SK-N-SH (cell line): ENCODE measurements around the gene TSPAN3. TPM values are rescaled to one million over a fixed set of nuclear protein-coding genes. Genes with fewer than 3 reads are reported as not detected.

Experiments
- CTCF ChIA-PET: fragments of 300-600, 350-600 bp; formaldehyde crosslinking; extraction: SDS; loops from one replicate; lab custom pipeline; 2021; lab: Yijun Ruan, JAX
- POLR2A ChIA-PET: fragments of 350-600 bp; sonication (Branson Sonifier 250); formaldehyde crosslinking; extraction: SDS; loops from one replicate; lab custom pipeline; 2020; ENCODE audit warnings: antibody characterized with exemption, inconsistent platforms; lab: Yijun Ruan, JAX
- DNase-seq: peaks from one replicate; pipeline ENCODE4 v3.0.0; 2012
- H2AFZ ChIP-seq: fragments of 200-600 bp; sonication (generic); 2 replicates; pipeline ENCODE4 v1.8.1; 2016; ENCODE audit warnings: antibody characterized with exemption, mild to moderate bottlenecking, low read depth
- H3F3A ChIP-seq: fragments of 200-600 bp; sonication (generic); replicated peaks from 2 replicates; pipeline ENCODE3; 2016; ENCODE audit warnings: antibody characterized with exemption, mild to moderate bottlenecking; ENCODE audit not compliant: insufficient read depth
- H3K27ac ChIP-seq, 2 experiments: fragments of 200-500 bp in 1 of 2; fragments of 200-600 bp in 1 of 2; sonication (Bioruptor generic) in 1 of 2; sonication (generic), shearing (Covaris generic) in 1 of 2; 2 replicates each; pipeline versions ENCODE4 v1.5.1 to v1.6.1; 2014 to 2016; ENCODE audit warnings: low read depth in 2 of 2, inconsistent platforms in 1 of 2, low read length in 1 of 2, mild to moderate bottlenecking in 1 of 2, mixed read lengths in 1 of 2
- H3K27me3 ChIP-seq: fragments of 200-600 bp; sonication (generic), shearing (Covaris generic); 2 replicates; pipeline ENCODE4 v1.6.1; 2016; ENCODE audit warnings: mixed run types; ENCODE audit not compliant: insufficient read depth
- H3K36me3 ChIP-seq, 2 experiments: fragments of 200-500 bp in 1 of 2; fragments of 200-600 bp in 1 of 2; sonication (Bioruptor generic) in 1 of 2; sonication (generic) in 1 of 2; replicated peaks in 1 of 2; 2 replicates each; pipeline versions ENCODE3 to v1.5.1; 2014 to 2016; ENCODE audit warnings: low read length in 1 of 2, mild to moderate bottlenecking in 1 of 2; ENCODE audit not compliant: insufficient read depth in 2 of 2, control insufficient read depth in 1 of 2
- H3K4me1 ChIP-seq, 2 experiments: fragments of 200-500 bp in 1 of 2; fragments of 200-600 bp in 1 of 2; sonication (Bioruptor generic) in 1 of 2; sonication (generic), shearing (Covaris generic) in 1 of 2; 2 replicates each; pipeline versions ENCODE4 v1.5.1 to v1.6.1; 2014 to 2016; ENCODE audit warnings: low read depth in 1 of 2, low read length in 1 of 2, mixed run types in 1 of 2; ENCODE audit not compliant: insufficient read depth in 2 of 2, control insufficient read depth in 1 of 2
- H3K4me2 ChIP-seq: fragments of 200-600 bp; sonication (generic), shearing (Covaris generic); 2 replicates; pipeline ENCODE4 v1.6.1; 2017; ENCODE audit warnings: mixed run types
- H3K4me3 ChIP-seq, 2 experiments: fragments of 200-500 bp in 1 of 2; fragments of 200-600 bp in 1 of 2; sonication (Bioruptor generic) in 1 of 2; sonication (generic), shearing (Covaris generic) in 1 of 2; 2 replicates each; pipeline versions ENCODE4 v1.5.1 to v1.8.1; 2014 to 2016; ENCODE audit warnings: low read depth in 2 of 2, inconsistent platforms in 1 of 2, low read length in 1 of 2, mild to moderate bottlenecking in 1 of 2, mixed read lengths in 1 of 2, moderate library complexity in 1 of 2
- H3K79me2 ChIP-seq: fragments of 200-600 bp; sonication (generic); 2 replicates; pipeline ENCODE4 v1.8.1; 2017; ENCODE audit warnings: mild to moderate bottlenecking; ENCODE audit not compliant: insufficient read depth
- H3K9ac ChIP-seq: fragments of 200-600 bp; sonication (generic); 2 replicates; pipeline ENCODE4 v1.6.1; 2017; ENCODE audit warnings: mixed run types
- H3K9me2 ChIP-seq: fragments of 200-600 bp; sonication (generic); 2 replicates; pipeline ENCODE4 v1.6.1; 2017; ENCODE audit warnings: mixed run types
- H3K9me3 ChIP-seq: fragments of 200-600 bp; sonication (generic); 2 replicates; pipeline ENCODE4 v1.6.1; 2017; ENCODE audit warnings: mixed run types, mild to moderate bottlenecking, moderate library complexity
- H4K20me1 ChIP-seq: fragments of 200-600 bp; sonication (generic); 2 replicates; pipeline ENCODE4 v1.6.1; 2017; ENCODE audit warnings: mild to moderate bottlenecking, mixed run types; ENCODE audit not compliant: insufficient read depth
- EP300 ChIP-seq, 2 experiments: IDR thresholded peaks; 2 replicates each; pipeline versions ENCODE4 v1.4.0 to v1.6.1; 2012; ENCODE audit warnings: borderline replicate concordance in 1 of 2, low read depth in 1 of 2, low read length in 1 of 2
- EZH2phosphoT487 ChIP-seq: fragments of 200-600 bp; sonication (generic); IDR thresholded peaks from 2 replicates; pipeline ENCODE4 v1.6.1; 2017; ENCODE audit warnings: low read depth, mixed run types, mild to moderate bottlenecking, antibody characterized with exemption, moderate library complexity, borderline replicate concordance
- FOSL2 ChIP-seq: IDR thresholded peaks from 2 replicates; pipeline ENCODE4 v1.4.0; 2012; ENCODE audit warnings: low read depth, mild to moderate bottlenecking, moderate library complexity, borderline replicate concordance
- GABPA ChIP-seq: IDR thresholded peaks from 2 replicates; pipeline ENCODE4 v1.4.0; 2012; ENCODE audit warnings: low read depth, mild to moderate bottlenecking
- MEF2A ChIP-seq: IDR thresholded peaks from 2 replicates; pipeline ENCODE4 v1.4.0; 2012; ENCODE audit warnings: low read depth, borderline replicate concordance
- NRF1 ChIP-seq: IDR thresholded peaks from 2 replicates; pipeline ENCODE4 v1.6.1; 2012; ENCODE audit warnings: low read depth, mild to moderate bottlenecking, low read length
- RAD21 ChIP-seq: IDR thresholded peaks from 2 replicates; pipeline ENCODE4 v1.6.1; 2012; ENCODE audit warnings: mild to moderate bottlenecking, low read length
- RCOR1 ChIP-seq: fragments of 150-350 bp; IDR thresholded peaks from 2 replicates; pipeline ENCODE4 v1.6.1; 2017; ENCODE audit warnings: antibody characterized with exemption, low read length
- RFX5 ChIP-seq: IDR thresholded peaks from 2 replicates; pipeline ENCODE4 v1.6.1; 2012; ENCODE audit warnings: mild to moderate bottlenecking, improper control_type of control experiment, low read length
- RXRA ChIP-seq: IDR thresholded peaks from 2 replicates; pipeline ENCODE4 v1.4.0; 2012; ENCODE audit warnings: low read depth, mild to moderate bottlenecking, borderline replicate concordance
- YY1 ChIP-seq: IDR thresholded peaks from 2 replicates; pipeline ENCODE4 v1.4.0; 2012; ENCODE audit warnings: low read depth, mild to moderate bottlenecking
- WGBS: methylation state at CpG from one replicate; pipeline ENCODE4 v1.1.6; 2017; ENCODE audit warnings: low lambda C conversion rate; 5-methylcytosine and 5-hydroxymethylcytosine counted together
- polyA plus RNA-seq, 3 experiments: library from polyadenylated mRNA; depleted of rRNA; stranded (reverse); fragments of >200 nt; gene quantifications; 2 replicates each; pipeline ENCODE4 v1.2.3, GENCODE V29; 2012
- TF ChIP-seq, protein P1 (sequence below): IDR thresholded peaks from 2 replicates; pipeline ENCODE4; 2012
- TF ChIP-seq, protein P2 (sequence below): IDR thresholded peaks from 2 replicates; pipeline ENCODE4 v1.4.0; 2012; ENCODE audit warnings: low read depth, borderline replicate concordance
- TF ChIP-seq, protein P3 (sequence below): IDR thresholded peaks from 2 replicates; pipeline ENCODE4 v1.6.1; 2012; ENCODE audit warnings: mild to moderate bottlenecking, low read depth, low read length, moderate library complexity
- TF ChIP-seq, protein P4 (sequence below): IDR thresholded peaks from 2 replicates; pipeline ENCODE4 v1.4.0; 2012; ENCODE audit warnings: low read depth, borderline replicate concordance

TSPAN3 gene
- polyA plus RNA-seq, 1 of the 3 experiments (the other 2 are of a cell fraction), result 409 TPM

DNA sequence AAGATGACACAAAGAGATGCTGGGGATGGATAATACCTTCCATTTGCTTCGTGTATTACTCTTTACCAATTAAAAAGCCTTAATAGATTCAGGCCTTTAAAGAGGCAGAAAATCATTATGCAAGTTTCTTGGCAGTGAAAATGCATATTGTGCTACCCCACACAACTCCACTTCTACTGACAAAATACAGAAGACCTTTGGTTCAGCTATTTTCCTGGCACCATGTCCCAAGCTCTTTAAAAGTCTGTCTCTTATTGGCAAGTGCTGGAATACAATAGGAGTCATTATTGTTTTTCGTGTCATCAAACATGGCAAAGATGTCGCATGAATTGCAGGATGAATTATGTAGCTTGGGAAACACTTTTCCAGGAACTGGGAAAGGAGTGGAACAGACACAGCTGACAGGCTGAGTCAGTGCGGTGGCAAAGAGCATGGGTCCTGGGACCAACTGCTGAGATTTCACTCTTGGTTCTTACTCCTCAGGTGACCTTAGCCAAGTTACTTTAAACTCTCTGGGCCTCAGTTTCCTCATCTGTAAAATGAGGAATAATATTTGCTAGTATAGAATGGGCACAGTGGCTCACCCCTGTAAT lies 5.5 kb upstream of the TSPAN3 start:
- Histone ChIP-seq H3K4me3 (no peak overlapping the region), H3K9me3 (no peaks in the 10 kb centered on the region), H3K4me2 (no peak overlapping the region), H4K20me1 (no peaks in the 10 kb centered on the region), H3K36me3 (no peaks in the 10 kb centered on the region), H2AFZ (no peak overlapping the region), H3K9me2 (no peaks in the 10 kb centered on the region), H3K27ac (no peak overlapping the region), H3F3A (no peaks in the 10 kb centered on the region), H3K27me3 (no peaks in the 10 kb centered on the region), H3K9ac (no peak overlapping the region), H3K79me2 (no peaks in the 10 kb centered on the region), H3K4me1 (peaks cover 0 to 2% of the 10 kb centered on the region in 2 experiments; a peak in 1 of 4 replicates)
- POLR2A ChIA-PET, result no interaction called here
- 63% methylated on average over 4 of the region's 4 CpGs for WGBS
- CTCF ChIA-PET, result interaction anchor here (0.7 to 1.2 kb wide), 2 partner anchors 12 to 31 kb away, joined by 3 read pairs; no protein-coding TSS in a partner anchor
- DNase-seq, result no peak
- TF ChIP-seq FOSL2 (no peak), RCOR1 (no peak), EP300 (IDR thresholded peaks at IDR 0.05; ENCODE audit: borderline replicate concordance in 1 of 2, low read depth in 1 of 2, low read length in 1 of 2) (no peak), RXRA (no peak), RFX5 (no peak), YY1 (no peak), MEF2A (no peak)
- TF ChIP-seq, protein P1, sequence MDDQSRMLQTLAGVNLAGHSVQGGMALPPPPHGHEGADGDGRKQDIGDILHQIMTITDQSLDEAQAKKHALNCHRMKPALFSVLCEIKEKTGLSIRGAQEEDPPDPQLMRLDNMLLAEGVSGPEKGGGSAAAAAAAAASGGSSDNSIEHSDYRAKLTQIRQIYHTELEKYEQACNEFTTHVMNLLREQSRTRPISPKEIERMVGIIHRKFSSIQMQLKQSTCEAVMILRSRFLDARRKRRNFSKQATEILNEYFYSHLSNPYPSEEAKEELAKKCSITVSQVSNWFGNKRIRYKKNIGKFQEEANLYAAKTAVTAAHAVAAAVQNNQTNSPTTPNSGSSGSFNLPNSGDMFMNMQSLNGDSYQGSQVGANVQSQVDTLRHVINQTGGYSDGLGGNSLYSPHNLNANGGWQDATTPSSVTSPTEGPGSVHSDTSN, result no peak
- TF ChIP-seq, protein P2, sequence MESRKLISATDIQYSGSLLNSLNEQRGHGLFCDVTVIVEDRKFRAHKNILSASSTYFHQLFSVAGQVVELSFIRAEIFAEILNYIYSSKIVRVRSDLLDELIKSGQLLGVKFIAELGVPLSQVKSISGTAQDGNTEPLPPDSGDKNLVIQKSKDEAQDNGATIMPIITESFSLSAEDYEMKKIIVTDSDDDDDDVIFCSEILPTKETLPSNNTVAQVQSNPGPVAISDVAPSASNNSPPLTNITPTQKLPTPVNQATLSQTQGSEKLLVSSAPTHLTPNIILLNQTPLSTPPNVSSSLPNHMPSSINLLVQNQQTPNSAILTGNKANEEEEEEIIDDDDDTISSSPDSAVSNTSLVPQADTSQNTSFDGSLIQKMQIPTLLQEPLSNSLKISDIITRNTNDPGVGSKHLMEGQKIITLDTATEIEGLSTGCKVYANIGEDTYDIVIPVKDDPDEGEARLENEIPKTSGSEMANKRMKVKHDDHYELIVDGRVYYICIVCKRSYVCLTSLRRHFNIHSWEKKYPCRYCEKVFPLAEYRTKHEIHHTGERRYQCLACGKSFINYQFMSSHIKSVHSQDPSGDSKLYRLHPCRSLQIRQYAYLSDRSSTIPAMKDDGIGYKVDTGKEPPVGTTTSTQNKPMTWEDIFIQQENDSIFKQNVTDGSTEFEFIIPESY, result no peak

DNA sequence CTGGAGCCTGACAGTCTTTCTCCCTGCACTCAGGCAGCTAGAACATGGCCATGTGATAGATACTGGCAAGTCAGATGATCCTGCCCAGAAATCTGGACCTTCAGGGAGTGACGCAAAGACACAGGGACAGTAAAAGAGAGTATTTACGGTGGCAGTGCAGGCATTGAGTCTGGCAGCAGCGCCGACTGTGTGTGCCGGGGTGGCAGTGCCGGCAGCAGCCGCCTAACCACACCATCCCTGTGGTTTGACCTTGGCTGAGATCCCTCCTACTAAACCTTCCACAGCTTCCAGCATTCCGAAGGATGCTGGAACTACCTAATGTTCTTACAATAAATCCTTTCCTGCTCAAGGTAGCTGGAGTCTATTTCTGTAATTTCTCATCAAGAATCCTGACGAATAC lies 4.6 kb upstream of the TSPAN3 start:
- Histone ChIP-seq H3K9me3 (no peaks in the 10 kb centered on the region), H3K36me3 (no peaks in the 10 kb centered on the region), H3K4me3 (no peak overlapping the region), H3K9ac (no peak overlapping the region), H3K27ac (no peak overlapping the region), H3K4me2 (no peak overlapping the region), H3K9me2 (no peaks in the 10 kb centered on the region), H2AFZ (no peak overlapping the region), H4K20me1 (no peaks in the 10 kb centered on the region), H3K79me2 (no peaks in the 10 kb centered on the region), H3F3A (no peaks in the 10 kb centered on the region), H3K4me1 (peaks cover 0 to 5% of the 10 kb centered on the region in 2 experiments; a peak in 1 of 4 replicates), H3K27me3 (no peaks in the 10 kb centered on the region)
- no peak for DNase-seq
- ChIA-PET CTCF (no interaction called here), POLR2A (no interaction called here)
- TF ChIP-seq, protein P3, sequence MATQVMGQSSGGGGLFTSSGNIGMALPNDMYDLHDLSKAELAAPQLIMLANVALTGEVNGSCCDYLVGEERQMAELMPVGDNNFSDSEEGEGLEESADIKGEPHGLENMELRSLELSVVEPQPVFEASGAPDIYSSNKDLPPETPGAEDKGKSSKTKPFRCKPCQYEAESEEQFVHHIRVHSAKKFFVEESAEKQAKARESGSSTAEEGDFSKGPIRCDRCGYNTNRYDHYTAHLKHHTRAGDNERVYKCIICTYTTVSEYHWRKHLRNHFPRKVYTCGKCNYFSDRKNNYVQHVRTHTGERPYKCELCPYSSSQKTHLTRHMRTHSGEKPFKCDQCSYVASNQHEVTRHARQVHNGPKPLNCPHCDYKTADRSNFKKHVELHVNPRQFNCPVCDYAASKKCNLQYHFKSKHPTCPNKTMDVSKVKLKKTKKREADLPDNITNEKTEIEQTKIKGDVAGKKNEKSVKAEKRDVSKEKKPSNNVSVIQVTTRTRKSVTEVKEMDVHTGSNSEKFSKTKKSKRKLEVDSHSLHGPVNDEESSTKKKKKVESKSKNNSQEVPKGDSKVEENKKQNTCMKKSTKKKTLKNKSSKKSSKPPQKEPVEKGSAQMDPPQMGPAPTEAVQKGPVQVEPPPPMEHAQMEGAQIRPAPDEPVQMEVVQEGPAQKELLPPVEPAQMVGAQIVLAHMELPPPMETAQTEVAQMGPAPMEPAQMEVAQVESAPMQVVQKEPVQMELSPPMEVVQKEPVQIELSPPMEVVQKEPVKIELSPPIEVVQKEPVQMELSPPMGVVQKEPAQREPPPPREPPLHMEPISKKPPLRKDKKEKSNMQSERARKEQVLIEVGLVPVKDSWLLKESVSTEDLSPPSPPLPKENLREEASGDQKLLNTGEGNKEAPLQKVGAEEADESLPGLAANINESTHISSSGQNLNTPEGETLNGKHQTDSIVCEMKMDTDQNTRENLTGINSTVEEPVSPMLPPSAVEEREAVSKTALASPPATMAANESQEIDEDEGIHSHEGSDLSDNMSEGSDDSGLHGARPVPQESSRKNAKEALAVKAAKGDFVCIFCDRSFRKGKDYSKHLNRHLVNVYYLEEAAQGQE, result no peak
- TF ChIP-seq EZH2phosphoT487 (no peak), NRF1 (no peak), EP300 (IDR thresholded peaks at IDR 0.05; ENCODE audit: borderline replicate concordance in 1 of 2, low read depth in 1 of 2, low read length in 1 of 2) (no peak), RAD21 (no peak), GABPA (no peak)
- TF ChIP-seq, protein P4, sequence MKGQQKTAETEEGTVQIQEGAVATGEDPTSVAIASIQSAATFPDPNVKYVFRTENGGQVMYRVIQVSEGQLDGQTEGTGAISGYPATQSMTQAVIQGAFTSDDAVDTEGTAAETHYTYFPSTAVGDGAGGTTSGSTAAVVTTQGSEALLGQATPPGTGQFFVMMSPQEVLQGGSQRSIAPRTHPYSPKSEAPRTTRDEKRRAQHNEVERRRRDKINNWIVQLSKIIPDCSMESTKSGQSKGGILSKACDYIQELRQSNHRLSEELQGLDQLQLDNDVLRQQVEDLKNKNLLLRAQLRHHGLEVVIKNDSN, result no peak
- WGBS, result 64% methylated on average over 9 of the region's 9 CpGs
